Measurements from ENCODE around the gene SIGLEC11. TPM values are rescaled to one million over a fixed set of nuclear protein-coding genes. Genes with fewer than 3 reads are reported as not detected.

SIGLEC11 gene
- total and polyA plus RNA-seq, 2 donors from 2014 or later = 1.2 to 1.5 TPM

DNA sequence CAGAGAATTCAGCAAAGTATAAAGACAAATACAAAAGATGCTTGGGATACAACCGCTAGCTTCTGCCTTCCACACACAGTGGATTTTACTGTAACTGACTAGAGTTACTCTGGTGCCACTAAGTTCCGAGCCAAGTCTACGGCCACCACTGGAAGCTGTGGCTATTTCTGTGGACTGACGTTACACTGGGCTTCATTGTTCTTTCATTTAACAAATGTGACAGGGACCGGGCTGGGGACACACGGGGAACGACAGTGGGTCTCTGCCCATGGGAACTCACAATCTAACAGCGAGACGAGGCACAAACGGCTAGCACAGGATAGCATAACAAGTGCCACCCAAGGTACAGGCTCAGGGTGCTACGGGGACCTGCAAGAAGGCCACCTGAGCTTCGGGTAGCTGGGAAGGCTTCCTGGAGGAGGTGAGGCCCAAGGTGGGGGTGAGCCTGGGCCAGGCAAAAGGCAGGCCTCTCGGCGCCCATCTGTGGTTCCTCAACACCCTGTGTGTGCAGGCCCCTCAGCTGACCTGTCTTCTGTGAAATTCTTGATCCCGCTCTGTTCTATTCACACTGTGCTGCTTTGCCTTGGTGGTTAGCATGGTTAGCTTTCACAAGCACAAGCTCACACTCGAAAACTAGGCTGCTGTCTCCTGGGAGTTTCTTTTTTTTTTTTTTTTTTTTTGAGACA, 54.0 kb downstream of the SIGLEC11 start:
- Histone ChIP-seq H3K9me3 (ENCODE audit: control insufficient read depth in 2 of 3, insufficient read depth in 1 of 3, low read length in 3 of 3) (no peaks in the 10 kb centered on the region), H3K27me3 (ENCODE audit: control insufficient read depth, insufficient read depth, low read length) (no peaks in the 10 kb centered on the region), H3K27ac (ENCODE audit: low read depth in 2 of 2, low read length in 2 of 2) (no peak overlapping the region), H3K9ac (ENCODE audit: low read length in 3 of 3) (no peak overlapping the region), H3K4me1 (ENCODE audit: control insufficient read depth in 2 of 3, insufficient read depth in 2 of 3, low read depth in 1 of 3, low read length in 3 of 3) (peaks cover 0 to 7% (median 0%) of the 10 kb centered on the region in 3 donors), H3K4me3 (ENCODE audit: low read length in 3 of 3) (no peak overlapping the region), H3K36me3 (ENCODE audit: control insufficient read depth in 2 of 3, insufficient read depth in 3 of 3, low read length in 3 of 3) (peaks cover 2 to 22% (median 4%) of the 10 kb centered on the region in 3 donors)
- intact Hi-C loops (cut with DNase I) = no loop called here
- no peak for FAIRE-seq
- TF ChIP-seq CTCF (IDR thresholded peaks at IDR 0.05; ENCODE audit: borderline replicate concordance, extremely low read depth, insufficient read depth) = no peak
- DNase-seq = no peak

DNA sequence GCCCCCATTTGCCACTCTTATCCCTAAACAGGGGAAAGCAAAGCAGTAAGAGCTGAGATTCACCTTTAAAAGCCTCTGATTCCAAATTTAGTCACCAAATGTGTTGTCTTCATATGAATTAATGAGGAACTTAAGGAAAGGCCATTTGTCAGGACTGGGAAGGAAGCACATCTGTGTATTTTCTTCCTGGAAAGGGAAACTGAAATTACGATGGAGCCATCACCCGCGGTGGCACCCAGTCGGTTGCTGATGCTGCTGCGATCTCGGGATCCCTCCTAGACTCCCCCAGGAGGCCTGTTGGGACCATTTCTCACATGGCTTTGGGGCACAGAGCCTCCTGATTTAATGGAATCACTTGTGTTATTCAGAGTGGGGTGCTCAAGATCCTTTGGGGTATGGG, 56.8 kb downstream of the SIGLEC11 start:
- DNase-seq = no peak
- TF ChIP-seq CTCF (IDR thresholded peaks at IDR 0.05; ENCODE audit: borderline replicate concordance, extremely low read depth, insufficient read depth) = no peak

More for the DNA sequence above, 56.8 kb downstream of the SIGLEC11 start:
- Histone ChIP-seq H3K36me3 (ENCODE audit: control insufficient read depth in 2 of 3, insufficient read depth in 3 of 3, low read length in 3 of 3) (peaks cover 2 to 19% (median 4%) of the 10 kb centered on the region in 3 donors), H3K9me3 (ENCODE audit: control insufficient read depth in 2 of 3, insufficient read depth in 1 of 3, low read length in 3 of 3) (no peaks in the 10 kb centered on the region), H3K9ac (ENCODE audit: low read length in 3 of 3) (no peak overlapping the region), H3K27ac (ENCODE audit: low read depth in 2 of 2, low read length in 2 of 2) (no peak overlapping the region), H3K27me3 (ENCODE audit: control insufficient read depth, insufficient read depth, low read length) (no peaks in the 10 kb centered on the region), H3K4me3 (ENCODE audit: low read length in 3 of 3) (no peak overlapping the region), H3K4me1 (ENCODE audit: control insufficient read depth in 2 of 3, insufficient read depth in 2 of 3, low read depth in 1 of 3, low read length in 3 of 3) (no peaks in the 10 kb centered on the region)
- no peak for FAIRE-seq
- intact Hi-C loops (cut with DNase I) = no loop called here

Other genes with a start within 250 kb of the SIGLEC11 start
- 0.50 TPM for gene TSKS, start 197.9 kb downstream of the SIGLEC11 start, total RNA-seq
- gene TSKS, start 197.9 kb downstream of the SIGLEC11 start, polyA plus RNA-seq (ENCODE audit: insufficient read depth, low read depth, low replicate concordance) = 0.47 TPM
- gene AP2A1, start 194.2 kb downstream of the SIGLEC11 start, total RNA-seq = 70.0 TPM
- gene AP2A1, start 194.2 kb downstream of the SIGLEC11 start, polyA plus RNA-seq (ENCODE audit: insufficient read depth, low read depth, low replicate concordance) = 32.0 TPM
- 26.9 TPM for gene FUZ, start 147.9 kb downstream of the SIGLEC11 start, total RNA-seq
- gene FUZ, start 147.9 kb downstream of the SIGLEC11 start, polyA plus RNA-seq (ENCODE audit: insufficient read depth, low read depth, low replicate concordance) = 51.2 TPM
- 53.2 TPM for gene MED25, start 142.9 kb downstream of the SIGLEC11 start, total RNA-seq
- 37.3 TPM for gene MED25, start 142.9 kb downstream of the SIGLEC11 start, polyA plus RNA-seq (ENCODE audit: insufficient read depth, low read depth, low replicate concordance)
- 118 TPM for gene PTOV1, start 110.0 kb downstream of the SIGLEC11 start, total RNA-seq
- 235 TPM for gene PTOV1, start 110.0 kb downstream of the SIGLEC11 start, polyA plus RNA-seq (ENCODE audit: insufficient read depth, low read depth, low replicate concordance)
- gene PNKP, start 93.6 kb downstream of the SIGLEC11 start, total RNA-seq = 101 TPM
- 45.5 TPM for gene PNKP, start 93.6 kb downstream of the SIGLEC11 start, polyA plus RNA-seq (ENCODE audit: insufficient read depth, low read depth, low replicate concordance)
- gene AKT1S1, start 83.8 kb downstream of the SIGLEC11 start, total RNA-seq = 33.7 TPM
- gene AKT1S1, start 83.8 kb downstream of the SIGLEC11 start, polyA plus RNA-seq (ENCODE audit: insufficient read depth, low read depth, low replicate concordance) = 47.2 TPM
- gene TBC1D17, start 83.5 kb downstream of the SIGLEC11 start, total RNA-seq = 43.6 TPM
- 34.8 TPM for gene TBC1D17, start 83.5 kb downstream of the SIGLEC11 start, polyA plus RNA-seq (ENCODE audit: insufficient read depth, low read depth, low replicate concordance)
- gene IL4I1, start 64.3 kb downstream of the SIGLEC11 start, total RNA-seq = 12.8 TPM
- gene IL4I1, start 64.3 kb downstream of the SIGLEC11 start, polyA plus RNA-seq (ENCODE audit: insufficient read depth, low read depth, low replicate concordance) = 0.82 TPM
- 36.4 TPM for gene ATF5, start 32.0 kb downstream of the SIGLEC11 start, total RNA-seq
- gene ATF5, start 32.0 kb downstream of the SIGLEC11 start, polyA plus RNA-seq (ENCODE audit: insufficient read depth, low read depth, low replicate concordance) = 22.7 TPM
- gene NUP62, start 31.7 kb downstream of the SIGLEC11 start, total RNA-seq = 39.0 TPM
- 17.1 TPM for gene NUP62, start 31.7 kb downstream of the SIGLEC11 start, polyA plus RNA-seq (ENCODE audit: insufficient read depth, low read depth, low replicate concordance)
- 53.2 TPM for gene VRK3, start 64.2 kb upstream of the SIGLEC11 start, total RNA-seq
- 69.0 TPM for gene VRK3, start 64.2 kb upstream of the SIGLEC11 start, polyA plus RNA-seq (ENCODE audit: insufficient read depth, low read depth, low replicate concordance)
- gene ZNF473, start 64.8 kb upstream of the SIGLEC11 start, total RNA-seq = 10.7 TPM
- gene ZNF473, start 64.8 kb upstream of the SIGLEC11 start, polyA plus RNA-seq (ENCODE audit: insufficient read depth, low read depth, low replicate concordance) = 2.6 TPM
- gene IZUMO2, start 202.1 kb upstream of the SIGLEC11 start, total RNA-seq = not detected
- not detected for gene IZUMO2, start 202.1 kb upstream of the SIGLEC11 start, polyA plus RNA-seq (ENCODE audit: insufficient read depth, low read depth, low replicate concordance)
- 81.4 TPM for gene MYH14, start 242.4 kb upstream of the SIGLEC11 start, total RNA-seq
- 23.9 TPM for gene MYH14, start 242.4 kb upstream of the SIGLEC11 start, polyA plus RNA-seq (ENCODE audit: insufficient read depth, low read depth, low replicate concordance)